Measurements from ENCODE around the gene LUZP2. TPM values are rescaled to one million over a fixed set of nuclear protein-coding genes. Genes with fewer than 3 reads are reported as not detected.

Gene LUZP2
- total RNA-seq, 1 donor from 2014 or later = 2.1 TPM

DNA sequence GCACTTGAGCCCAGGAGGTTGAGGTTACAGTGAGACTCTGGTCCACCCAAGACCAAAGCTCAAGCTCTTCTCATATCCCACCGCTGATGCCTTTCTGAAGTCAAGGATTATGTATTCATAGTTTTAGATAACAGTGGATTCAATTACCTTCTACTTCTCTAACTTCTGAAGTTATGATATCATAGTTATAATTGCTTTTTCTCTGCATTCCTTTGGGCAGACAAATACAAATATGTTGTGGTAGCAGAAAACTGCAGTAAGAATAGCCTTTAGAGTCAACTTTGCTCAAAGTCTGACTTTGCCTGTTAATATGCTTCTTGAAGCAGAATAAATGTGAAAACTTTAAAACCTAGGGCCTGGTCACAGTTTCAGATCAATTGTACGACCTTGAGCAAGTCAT lies 94.4 kb downstream of the LUZP2 start:
- H3K9ac ChIP-seq (ENCODE audit: low read depth in 1 of 3, low read length in 3 of 3) = no peak overlapping the region
- H3K9me3 ChIP-seq (ENCODE audit: control insufficient read depth in 3 of 3, low read length in 3 of 3) = no peaks in the 10 kb centered on the region
- H3K4me3 ChIP-seq (ENCODE audit: low read length in 3 of 3) = no peak overlapping the region
- no peaks in the 10 kb centered on the region for H3K27me3 ChIP-seq (ENCODE audit: control insufficient read depth in 3 of 3, insufficient read depth in 3 of 3, low read length in 3 of 3)
- H3K27ac ChIP-seq (ENCODE audit: low read depth, low read length) = no peak overlapping the region
- H3K4me1 ChIP-seq (ENCODE audit: control insufficient read depth in 3 of 3, insufficient read depth in 3 of 3, low read length in 3 of 3) = no peaks in the 10 kb centered on the region
- no peaks in the 10 kb centered on the region for H3K36me3 ChIP-seq (ENCODE audit: control insufficient read depth in 3 of 3, insufficient read depth in 3 of 3, low read length in 3 of 3)

- no peak overlapping the region for H3K4me3 ChIP-seq (ENCODE audit: low read length in 3 of 3)
- no peak overlapping the region for H3K27ac ChIP-seq (ENCODE audit: low read depth, low read length)
- H3K4me1 ChIP-seq (ENCODE audit: control insufficient read depth in 3 of 3, insufficient read depth in 3 of 3, low read length in 3 of 3) = no peaks in the 10 kb centered on the region
- no peaks in the 10 kb centered on the region for H3K27me3 ChIP-seq (ENCODE audit: control insufficient read depth in 3 of 3, insufficient read depth in 3 of 3, low read length in 3 of 3)
- H3K9me3 ChIP-seq (ENCODE audit: control insufficient read depth in 3 of 3, low read length in 3 of 3) = no peaks in the 10 kb centered on the region
- H3K36me3 ChIP-seq (ENCODE audit: control insufficient read depth in 3 of 3, insufficient read depth in 3 of 3, low read length in 3 of 3) = no peaks in the 10 kb centered on the region
- H3K9ac ChIP-seq (ENCODE audit: low read depth in 1 of 3, low read length in 3 of 3) = no peak overlapping the region
Observed at GRCh38 chr11:24592360-24592759, 95.5 kb downstream of the LUZP2 start.

- Histone ChIP-seq H3K36me3 (ENCODE audit: control insufficient read depth in 3 of 3, insufficient read depth in 3 of 3, low read length in 3 of 3) (no peaks in the 10 kb centered on the region), H3K4me3 (ENCODE audit: low read length in 3 of 3) (no peak overlapping the region)
Observed at GRCh38 chr11:24593332-24593731, 96.5 kb downstream of the LUZP2 start.

DNA sequence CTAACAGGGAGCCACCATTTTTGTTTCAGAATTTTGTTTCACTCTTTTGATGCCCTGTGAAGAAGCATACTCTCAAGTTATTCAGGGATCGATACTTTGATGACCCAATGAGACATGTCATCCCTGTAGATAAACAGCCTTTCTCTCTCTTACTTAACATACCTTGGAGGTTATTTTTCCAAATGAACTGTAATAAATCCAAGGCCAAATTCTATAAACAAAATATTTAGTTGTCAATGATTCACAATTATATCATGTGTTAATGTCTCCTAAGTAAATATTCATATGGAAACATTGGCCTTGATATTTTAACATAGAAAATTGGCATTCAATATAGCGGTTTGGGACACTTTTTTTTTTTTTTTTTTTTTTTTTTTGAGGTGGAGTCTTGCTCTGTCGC lies 97.5 kb downstream of the LUZP2 start:
- Histone ChIP-seq H3K9ac (ENCODE audit: low read depth in 1 of 3, low read length in 3 of 3) (no peak overlapping the region), H3K27me3 (ENCODE audit: control insufficient read depth in 3 of 3, insufficient read depth in 3 of 3, low read length in 3 of 3) (no peaks in the 10 kb centered on the region), H3K4me3 (ENCODE audit: low read length in 3 of 3) (no peak overlapping the region), H3K9me3 (ENCODE audit: control insufficient read depth in 3 of 3, low read length in 3 of 3) (no peaks in the 10 kb centered on the region), H3K27ac (ENCODE audit: low read depth, low read length) (no peak overlapping the region), H3K4me1 (ENCODE audit: control insufficient read depth in 3 of 3, insufficient read depth in 3 of 3, low read length in 3 of 3) (no peaks in the 10 kb centered on the region), H3K36me3 (ENCODE audit: control insufficient read depth in 3 of 3, insufficient read depth in 3 of 3, low read length in 3 of 3) (no peaks in the 10 kb centered on the region)

More at GRCh38 chr11:24593332-24593731, 96.5 kb downstream of the LUZP2 start:
- no peaks in the 10 kb centered on the region for H3K9me3 ChIP-seq (ENCODE audit: control insufficient read depth in 3 of 3, low read length in 3 of 3)
- no peak overlapping the region for H3K27ac ChIP-seq (ENCODE audit: low read depth, low read length)
- H3K4me1 ChIP-seq (ENCODE audit: control insufficient read depth in 3 of 3, insufficient read depth in 3 of 3, low read length in 3 of 3) = no peaks in the 10 kb centered on the region
- H3K27me3 ChIP-seq (ENCODE audit: control insufficient read depth in 3 of 3, insufficient read depth in 3 of 3, low read length in 3 of 3) = no peaks in the 10 kb centered on the region
- no peak overlapping the region for H3K9ac ChIP-seq (ENCODE audit: low read depth in 1 of 3, low read length in 3 of 3)

DNA sequence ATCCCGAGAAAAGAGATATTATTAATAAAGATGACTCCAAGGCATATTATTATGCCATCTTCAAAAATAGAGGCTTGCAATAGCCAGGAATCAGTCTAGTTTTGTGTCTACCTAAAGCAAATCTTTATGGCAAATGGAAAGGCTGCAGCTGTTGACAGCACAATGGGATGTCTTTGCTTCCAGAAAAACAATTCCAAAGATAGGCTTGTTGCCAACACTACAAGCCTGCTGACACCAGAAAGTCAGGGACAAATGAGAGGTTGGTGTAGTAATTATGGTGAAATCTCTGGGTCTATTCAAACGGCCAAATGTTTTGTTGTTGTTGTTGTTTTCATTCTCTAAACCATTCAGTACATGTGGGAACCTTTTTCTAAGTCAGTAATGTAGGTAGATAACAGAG lies 101.8 kb downstream of the LUZP2 start:
- no peaks in the 10 kb centered on the region for H3K36me3 ChIP-seq (ENCODE audit: control insufficient read depth in 3 of 3, insufficient read depth in 3 of 3, low read length in 3 of 3)
- no peaks in the 10 kb centered on the region for H3K9me3 ChIP-seq (ENCODE audit: control insufficient read depth in 3 of 3, low read length in 3 of 3)
- H3K4me1 ChIP-seq (ENCODE audit: control insufficient read depth in 3 of 3, insufficient read depth in 3 of 3, low read length in 3 of 3) = no peaks in the 10 kb centered on the region
- no peak overlapping the region for H3K9ac ChIP-seq (ENCODE audit: low read depth in 1 of 3, low read length in 3 of 3)
- H3K4me3 ChIP-seq (ENCODE audit: low read length in 3 of 3) = no peak overlapping the region
- no peak overlapping the region for H3K27ac ChIP-seq (ENCODE audit: low read depth, low read length)
- no peaks in the 10 kb centered on the region for H3K27me3 ChIP-seq (ENCODE audit: control insufficient read depth in 3 of 3, insufficient read depth in 3 of 3, low read length in 3 of 3)

DNA sequence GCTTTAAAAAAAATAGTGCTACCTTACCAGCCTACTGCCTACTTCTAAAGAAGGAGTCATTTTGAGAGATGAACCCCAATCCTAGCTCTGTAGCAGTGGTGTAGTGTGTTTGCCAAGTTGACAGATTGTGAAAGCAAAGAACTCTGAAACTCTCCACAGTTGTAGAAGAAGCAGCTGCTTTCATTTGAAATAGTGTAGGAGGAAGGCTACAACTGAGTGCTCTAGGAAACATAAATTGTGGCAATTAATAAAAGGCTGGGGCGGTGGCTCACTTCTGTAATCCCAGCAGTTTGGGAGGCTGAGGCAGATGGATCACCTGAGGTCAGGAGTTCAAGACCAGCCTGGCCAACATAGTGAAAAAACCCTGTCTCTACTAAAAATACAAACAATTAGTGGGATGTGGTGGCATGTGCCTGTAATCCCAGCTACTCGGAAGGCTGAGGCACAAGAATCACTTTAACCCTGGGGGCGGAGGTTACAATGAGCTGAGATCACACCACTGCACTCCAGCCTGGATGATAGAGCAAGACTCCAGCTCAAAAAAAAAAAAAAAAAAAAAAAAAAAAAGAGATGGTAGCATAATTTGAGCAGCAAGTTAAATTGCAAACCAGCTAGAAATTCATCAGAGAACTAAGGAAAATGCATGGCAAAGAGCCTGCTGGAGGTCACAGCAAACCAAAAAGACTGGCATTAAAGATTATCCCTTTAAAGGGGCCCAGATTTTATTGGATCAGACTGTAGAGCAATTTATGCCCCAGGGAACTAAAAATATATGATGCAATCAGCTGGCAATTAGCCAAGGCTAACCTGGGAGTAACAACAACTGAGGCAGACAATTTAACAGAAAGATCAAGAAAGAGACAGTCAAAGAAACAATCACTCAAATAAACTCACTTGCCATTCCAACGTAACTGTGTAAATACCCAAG lies 112.6 kb downstream of the LUZP2 start:
- Histone ChIP-seq H3K27ac (ENCODE audit: low read depth, low read length) (no peak overlapping the region), H3K4me1 (ENCODE audit: control insufficient read depth in 3 of 3, insufficient read depth in 3 of 3, low read length in 3 of 3) (no peaks in the 10 kb centered on the region), H3K36me3 (ENCODE audit: control insufficient read depth in 3 of 3, insufficient read depth in 3 of 3, low read length in 3 of 3) (no peaks in the 10 kb centered on the region), H3K27me3 (ENCODE audit: control insufficient read depth in 3 of 3, insufficient read depth in 3 of 3, low read length in 3 of 3) (no peaks in the 10 kb centered on the region), H3K9me3 (ENCODE audit: control insufficient read depth in 3 of 3, low read length in 3 of 3) (no peaks in the 10 kb centered on the region), H3K9ac (ENCODE audit: low read depth in 1 of 3, low read length in 3 of 3) (no peak overlapping the region), H3K4me3 (ENCODE audit: low read length in 3 of 3) (no peak overlapping the region)

GRCh38 chr11:24615451-24616160 lies 118.8 kb downstream of the LUZP2 start:
- Histone ChIP-seq H3K4me1 (ENCODE audit: control insufficient read depth in 3 of 3, insufficient read depth in 3 of 3, low read length in 3 of 3) (no peaks in the 10 kb centered on the region), H3K4me3 (ENCODE audit: low read length in 3 of 3) (no peak overlapping the region), H3K9ac (ENCODE audit: low read depth in 1 of 3, low read length in 3 of 3) (no peak overlapping the region), H3K36me3 (ENCODE audit: control insufficient read depth in 3 of 3, insufficient read depth in 3 of 3, low read length in 3 of 3) (no peaks in the 10 kb centered on the region), H3K9me3 (ENCODE audit: control insufficient read depth in 3 of 3, low read length in 3 of 3) (no peaks in the 10 kb centered on the region), H3K27ac (ENCODE audit: low read depth, low read length) (no peak overlapping the region), H3K27me3 (ENCODE audit: control insufficient read depth in 3 of 3, insufficient read depth in 3 of 3, low read length in 3 of 3) (no peaks in the 10 kb centered on the region)

GRCh38 chr11:24617856-24618255 lies 121.0 kb downstream of the LUZP2 start:
- H3K4me3 ChIP-seq (ENCODE audit: low read length in 3 of 3) = no peak overlapping the region
- no peaks in the 10 kb centered on the region for H3K4me1 ChIP-seq (ENCODE audit: control insufficient read depth in 3 of 3, insufficient read depth in 3 of 3, low read length in 3 of 3)
- no peaks in the 10 kb centered on the region for H3K27me3 ChIP-seq (ENCODE audit: control insufficient read depth in 3 of 3, insufficient read depth in 3 of 3, low read length in 3 of 3)
- H3K27ac ChIP-seq (ENCODE audit: low read depth, low read length) = no peak overlapping the region
- H3K9me3 ChIP-seq (ENCODE audit: control insufficient read depth in 3 of 3, low read length in 3 of 3) = no peaks in the 10 kb centered on the region
- no peak overlapping the region for H3K9ac ChIP-seq (ENCODE audit: low read depth in 1 of 3, low read length in 3 of 3)
- no peaks in the 10 kb centered on the region for H3K36me3 ChIP-seq (ENCODE audit: control insufficient read depth in 3 of 3, insufficient read depth in 3 of 3, low read length in 3 of 3)

DNA sequence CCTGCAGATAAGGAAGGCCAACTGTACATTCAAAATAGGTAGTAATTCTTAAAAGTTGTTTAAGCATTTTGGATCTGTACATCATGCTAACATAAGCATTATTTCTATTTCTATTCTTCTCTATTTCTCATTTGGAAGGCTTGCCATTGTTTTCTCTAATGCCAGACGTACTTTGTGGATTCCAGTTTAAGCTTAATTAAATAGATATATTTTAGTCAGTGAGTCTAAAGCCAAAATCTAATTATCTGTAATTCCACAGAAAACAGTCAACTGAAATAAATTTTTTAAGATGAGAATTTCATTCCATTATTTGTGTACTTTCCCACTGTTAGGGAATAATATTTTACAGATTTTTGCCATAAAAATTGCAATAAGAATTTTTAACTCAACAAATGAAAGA lies 123.0 kb downstream of the LUZP2 start:
- Histone ChIP-seq H3K9me3 (ENCODE audit: control insufficient read depth in 3 of 3, low read length in 3 of 3) (no peaks in the 10 kb centered on the region), H3K27ac (ENCODE audit: low read depth, low read length) (no peak overlapping the region), H3K4me3 (ENCODE audit: low read length in 3 of 3) (no peak overlapping the region), H3K27me3 (ENCODE audit: control insufficient read depth in 3 of 3, insufficient read depth in 3 of 3, low read length in 3 of 3) (no peaks in the 10 kb centered on the region), H3K36me3 (ENCODE audit: control insufficient read depth in 3 of 3, insufficient read depth in 3 of 3, low read length in 3 of 3) (no peaks in the 10 kb centered on the region), H3K4me1 (ENCODE audit: control insufficient read depth in 3 of 3, insufficient read depth in 3 of 3, low read length in 3 of 3) (no peaks in the 10 kb centered on the region), H3K9ac (ENCODE audit: low read depth in 1 of 3, low read length in 3 of 3) (no peak overlapping the region)

GRCh38 chr11:24622262-24622661 lies 125.4 kb downstream of the LUZP2 start:
- H3K9ac ChIP-seq (ENCODE audit: low read depth in 1 of 3, low read length in 3 of 3) = no peak overlapping the region
- no peaks in the 10 kb centered on the region for H3K27me3 ChIP-seq (ENCODE audit: control insufficient read depth in 3 of 3, insufficient read depth in 3 of 3, low read length in 3 of 3)
- no peaks in the 10 kb centered on the region for H3K9me3 ChIP-seq (ENCODE audit: control insufficient read depth in 3 of 3, low read length in 3 of 3)
- H3K27ac ChIP-seq (ENCODE audit: low read depth, low read length) = no peak overlapping the region
- no peak overlapping the region for H3K4me3 ChIP-seq (ENCODE audit: low read length in 3 of 3)
- H3K4me1 ChIP-seq (ENCODE audit: control insufficient read depth in 3 of 3, insufficient read depth in 3 of 3, low read length in 3 of 3) = no peaks in the 10 kb centered on the region
- no peaks in the 10 kb centered on the region for H3K36me3 ChIP-seq (ENCODE audit: control insufficient read depth in 3 of 3, insufficient read depth in 3 of 3, low read length in 3 of 3)

Data from skeletal muscle tissue (tissue), 4 donors.